HG02571 (cell line): ENCODE results near the gene PODN.

ENCODE experiments used
- ATAC-seq: cut with Tn5 transposase; IDR thresholded peaks from one replicate; pipeline ENCODE4 v1.9.1; 2021; ENCODE audit warnings: mild to moderate bottlenecking, moderate library complexity; ENCODE audit not compliant: unreplicated experiment

The PODN gene

DNA sequence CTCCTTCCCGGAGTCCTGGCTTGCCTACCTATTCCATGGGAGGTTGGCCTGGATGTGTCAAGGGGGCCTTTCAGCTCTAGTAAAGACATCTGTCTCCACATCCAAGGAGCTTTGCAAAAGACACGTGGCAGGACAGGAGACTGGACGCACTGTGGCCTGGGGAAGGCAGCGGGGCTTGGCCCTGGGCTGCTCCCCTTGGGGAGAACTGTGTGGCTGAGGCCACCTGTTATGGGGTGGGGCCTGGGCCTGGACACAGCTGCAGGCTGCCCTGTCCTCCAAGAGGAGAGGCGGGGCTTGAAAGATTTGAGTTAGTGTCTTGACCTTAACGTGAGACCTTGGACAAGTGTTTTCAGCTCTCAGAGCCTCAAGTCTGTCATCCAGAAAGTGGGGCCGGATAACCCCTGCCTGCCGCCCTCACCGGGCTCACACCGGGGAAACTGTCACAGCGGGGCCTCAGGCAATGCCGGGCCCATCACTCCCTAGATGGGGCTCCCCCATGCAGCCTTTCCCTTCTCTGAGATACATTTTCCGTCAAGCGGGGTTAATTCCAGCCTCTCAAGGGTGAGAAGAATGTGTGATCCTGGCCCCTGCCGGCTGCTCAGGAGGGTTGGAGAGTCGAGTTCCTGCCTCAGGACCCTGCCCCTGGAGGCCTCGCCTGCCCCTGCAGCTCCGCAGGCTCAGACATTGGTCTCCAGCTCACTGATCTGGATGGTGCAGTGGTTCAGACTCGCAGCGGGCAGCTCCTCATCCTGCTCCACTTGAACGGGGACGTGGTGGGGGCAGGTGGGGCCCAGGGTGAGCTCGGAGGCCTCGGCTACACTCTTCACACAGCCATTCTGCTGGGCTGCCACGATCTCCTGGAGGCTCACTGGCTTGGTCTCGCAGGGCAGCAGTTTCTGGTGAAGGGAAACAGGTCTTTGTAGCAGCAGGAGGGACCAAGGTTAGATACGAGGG lies 25.6 kb downstream of the PODN start:
- ATAC-seq = no peak

DNA sequence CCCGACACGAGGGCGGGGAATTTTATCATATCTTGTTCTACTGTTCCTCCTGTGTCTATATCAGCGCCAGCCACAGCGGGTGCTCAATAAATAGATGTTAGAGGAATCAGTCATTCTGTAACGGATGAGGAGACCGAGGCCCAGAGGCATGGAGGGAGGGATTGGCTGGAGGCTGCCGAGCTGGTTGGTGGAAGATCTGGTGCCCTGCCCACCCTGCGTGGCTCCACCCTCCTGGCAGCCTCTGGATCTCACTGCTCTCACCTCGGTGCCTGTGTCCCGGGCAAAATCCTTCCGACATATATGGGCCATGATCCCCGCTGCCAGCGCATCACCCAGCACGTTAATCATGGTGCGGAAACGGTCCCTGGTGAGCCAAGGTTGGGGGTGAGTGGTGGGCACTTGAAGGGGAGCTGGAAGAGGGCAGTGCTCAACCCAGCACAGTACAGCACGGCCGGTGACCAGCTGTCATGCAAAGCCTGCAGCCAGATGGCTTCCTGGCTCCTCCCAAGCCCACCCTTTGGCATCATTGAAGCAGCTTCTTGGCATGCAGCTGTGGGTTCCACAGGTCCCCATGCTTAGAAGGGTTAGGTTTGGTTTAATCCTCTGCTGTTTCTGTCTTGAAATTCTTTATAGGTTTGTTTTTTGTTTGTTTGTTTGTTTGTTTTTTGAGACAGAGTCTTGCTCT lies 26.7 kb downstream of the PODN start:
- no peak for ATAC-seq

DNA sequence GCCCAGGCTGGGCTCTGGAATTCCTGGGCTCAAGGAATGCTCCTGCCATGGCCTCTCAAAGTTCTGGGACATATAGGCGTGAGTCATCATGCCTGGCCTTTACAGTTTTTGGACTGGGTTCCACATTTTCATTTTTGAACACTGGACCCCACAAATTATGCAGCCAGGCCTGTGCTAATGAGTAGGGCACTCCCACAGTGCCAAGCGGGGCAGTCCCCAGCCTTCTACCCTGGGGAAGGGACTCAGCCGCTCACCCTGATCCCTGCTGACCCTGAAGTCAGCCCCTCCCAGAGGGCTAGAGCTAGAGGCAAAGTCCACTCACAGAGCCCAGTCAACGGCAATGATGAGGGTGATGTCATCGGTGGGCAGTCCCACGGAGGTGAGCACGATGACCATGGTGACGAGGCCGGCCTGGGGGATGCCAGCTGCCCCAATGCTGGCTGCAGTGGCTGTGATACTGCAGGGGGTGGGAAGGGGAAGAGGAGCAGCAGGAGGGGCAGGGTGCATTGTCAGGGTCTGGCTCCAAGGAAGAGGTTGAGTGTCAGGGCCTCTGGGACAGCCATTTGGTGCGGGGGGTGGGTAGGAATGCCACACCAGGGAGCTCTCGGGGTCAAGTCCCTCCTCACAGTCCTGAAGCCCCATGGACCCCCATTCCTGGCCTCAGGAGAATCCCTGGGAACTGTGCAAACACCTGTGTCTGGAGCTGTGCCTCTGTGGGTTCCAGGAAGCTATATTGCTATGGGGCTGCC lies 27.6 kb downstream of the PODN start:
- ATAC-seq = no peak

DNA sequence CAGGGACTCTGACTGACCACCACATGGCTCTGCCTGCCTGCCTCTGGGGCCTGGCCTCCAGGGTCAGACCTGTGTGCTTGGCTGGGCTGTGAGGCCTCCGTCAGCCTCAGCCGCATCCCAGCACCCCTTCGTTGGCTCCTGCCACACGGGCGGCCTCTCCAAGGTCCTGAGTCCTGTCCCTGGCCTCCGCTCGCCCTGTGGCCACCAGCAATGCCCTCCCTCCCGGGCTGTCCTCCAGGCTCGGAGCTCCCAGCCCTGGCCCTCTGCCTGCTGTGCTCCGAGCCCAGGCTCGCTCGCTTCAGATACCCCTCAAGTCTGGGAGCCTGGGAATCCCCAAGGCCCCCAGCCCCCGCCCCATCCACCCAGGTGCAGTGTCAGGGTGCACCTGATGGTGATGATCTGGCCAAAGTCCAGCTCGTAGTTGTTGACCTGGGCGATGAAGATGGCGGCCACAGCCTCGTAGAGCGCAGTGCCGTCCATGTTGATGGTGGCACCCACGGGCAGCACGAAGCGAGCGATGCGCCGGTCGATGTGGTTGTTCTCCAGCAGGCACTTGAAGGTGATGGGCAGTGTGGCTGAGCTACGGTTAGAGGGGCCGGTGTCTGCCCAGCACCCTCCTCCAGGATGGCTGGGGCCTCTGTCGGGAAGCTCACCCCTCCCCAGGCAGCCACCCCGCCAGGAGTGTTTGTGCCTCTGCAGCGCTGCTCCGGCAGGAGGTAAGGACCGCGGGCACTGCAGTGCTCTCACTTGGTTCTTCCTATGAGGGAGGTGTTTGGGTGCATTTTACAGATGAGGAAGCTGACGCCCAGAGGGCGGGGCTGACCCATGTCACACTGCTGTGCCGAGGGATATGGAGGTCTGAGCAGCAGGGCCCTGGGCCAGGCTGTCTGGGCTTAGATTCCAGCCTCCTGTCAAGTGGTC lies 28.5 kb downstream of the PODN start:
- no peak for ATAC-seq

DNA sequence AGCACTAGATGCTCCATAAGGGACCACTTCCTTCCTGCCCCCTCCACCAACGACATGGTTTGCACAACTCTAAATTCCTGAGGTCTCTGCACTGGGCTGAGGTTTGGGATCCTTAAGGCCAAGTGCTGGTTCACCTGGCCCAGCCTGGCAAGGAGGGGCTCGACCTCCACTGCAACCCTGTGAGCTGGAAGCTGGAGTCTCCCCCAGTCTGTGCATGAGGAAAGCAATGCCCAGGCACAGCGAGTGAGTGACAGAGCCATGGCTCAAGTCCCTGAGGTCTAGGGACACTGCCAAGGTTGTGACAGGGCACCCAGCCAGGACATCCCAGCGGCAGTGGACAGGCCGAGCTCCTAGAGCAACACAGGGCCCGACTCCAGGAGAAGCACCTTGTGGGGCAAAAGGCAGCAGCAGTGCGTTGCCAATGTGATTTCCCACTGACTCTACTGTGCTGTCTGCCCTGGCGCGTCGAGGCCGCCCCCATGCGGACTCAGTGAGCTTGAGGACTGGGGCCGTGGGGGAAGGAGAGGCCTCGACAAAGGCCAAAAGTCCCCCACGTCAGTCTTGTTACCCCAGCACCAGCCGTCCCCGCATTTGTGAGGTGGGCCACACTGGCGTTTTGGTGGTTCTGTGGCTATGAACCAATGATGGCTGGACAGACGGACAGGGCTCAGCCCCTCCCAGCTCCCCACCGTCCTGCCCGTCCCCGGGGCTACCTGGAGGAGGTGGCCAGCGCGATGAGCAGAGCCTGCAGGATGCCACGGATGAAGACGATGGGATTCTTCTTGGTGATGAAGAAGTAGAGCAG lies 30.0 kb downstream of the PODN start:
- ATAC-seq = no peak

DNA sequence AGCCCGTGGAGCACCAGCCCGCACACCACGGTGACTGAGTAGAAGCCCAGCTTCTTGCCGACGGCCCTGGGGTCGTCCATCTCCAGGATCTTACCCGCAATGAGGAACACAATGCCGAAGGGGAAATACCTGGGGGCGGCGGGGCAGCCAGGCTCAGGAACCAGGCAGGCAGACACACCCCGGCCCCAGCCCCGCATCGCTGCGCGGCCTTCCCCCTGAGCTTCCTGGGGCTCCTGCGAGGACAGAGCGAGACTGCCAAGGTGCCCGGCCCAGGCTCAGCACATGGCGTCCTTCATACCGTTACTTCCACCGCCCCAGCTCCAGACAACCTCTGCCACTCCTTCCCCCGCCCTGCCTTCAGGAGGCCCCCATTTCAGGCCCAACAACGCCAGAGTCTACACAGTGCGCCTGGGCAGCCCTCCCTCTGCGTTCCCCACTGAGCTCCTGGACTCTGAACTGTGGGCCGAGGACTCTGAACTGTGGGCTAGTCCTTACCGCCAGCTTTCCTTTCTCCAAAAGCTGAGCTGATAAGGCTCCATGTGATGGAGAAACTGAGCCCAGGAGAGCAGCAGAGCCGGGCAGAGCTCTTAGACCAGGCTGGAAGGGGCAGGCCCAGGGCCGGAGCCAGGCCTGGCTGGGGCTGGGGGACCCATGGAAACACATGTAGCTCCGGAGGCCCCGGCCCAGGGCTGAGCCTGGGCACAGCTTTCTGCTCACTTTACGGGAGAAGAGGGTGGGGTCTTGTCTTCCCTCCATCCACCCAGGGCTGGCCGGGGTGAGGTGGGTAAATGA lies 30.8 kb downstream of the PODN start:
- no peak for ATAC-seq

DNA sequence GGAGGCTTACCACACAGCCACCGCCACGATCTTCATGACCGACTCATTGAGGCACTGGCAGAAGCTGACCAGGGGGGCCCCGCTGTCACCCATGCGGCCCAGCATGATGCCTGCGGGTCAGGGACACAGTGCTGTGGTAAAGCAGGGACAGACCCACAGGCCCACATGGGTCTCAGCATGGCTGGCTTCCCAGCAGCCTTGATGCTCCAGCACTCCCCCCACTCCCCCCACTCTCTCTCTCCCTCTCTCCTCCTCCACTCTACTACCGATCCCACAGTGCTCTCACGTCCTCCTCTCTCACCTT lies 31.4 kb downstream of the PODN start:
- no peak for ATAC-seq

DNA sequence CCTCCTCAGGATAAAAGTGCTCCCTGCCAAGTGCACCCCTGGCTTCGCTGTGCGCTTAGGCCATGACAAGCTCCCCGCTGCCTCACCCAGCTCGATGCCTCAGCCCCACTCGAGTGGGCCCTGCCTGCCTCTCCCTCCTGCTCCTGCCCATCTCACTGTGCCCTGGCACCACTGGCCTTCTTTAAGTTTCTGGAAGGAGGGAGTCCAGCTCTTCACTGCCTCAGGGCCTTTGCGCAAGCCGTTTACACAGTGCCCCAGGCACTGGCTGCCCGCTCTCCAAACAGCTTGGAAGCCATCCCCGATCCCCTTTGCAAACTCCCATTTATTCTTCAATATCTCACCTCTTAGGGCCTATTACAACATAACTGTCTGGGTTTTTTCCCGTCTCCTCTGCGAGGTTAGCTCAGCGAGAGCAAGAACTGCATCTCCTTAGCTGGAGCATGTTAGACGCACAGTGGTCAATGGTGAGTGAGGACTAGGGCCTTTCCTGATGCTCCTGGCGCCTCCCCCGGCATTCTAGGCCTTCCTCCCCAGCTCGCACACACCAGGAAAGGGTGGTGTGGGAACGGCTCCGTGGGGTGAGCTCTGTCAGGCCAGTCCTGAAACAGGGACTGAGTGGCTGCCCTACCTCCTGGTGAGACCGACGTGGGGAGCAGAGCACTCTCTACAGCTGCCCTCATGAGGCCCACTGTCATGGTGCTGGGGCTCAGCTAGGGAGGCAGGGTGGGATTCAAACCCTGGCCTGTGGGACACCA lies 31.9 kb downstream of the PODN start:
- no peak for ATAC-seq

DNA sequence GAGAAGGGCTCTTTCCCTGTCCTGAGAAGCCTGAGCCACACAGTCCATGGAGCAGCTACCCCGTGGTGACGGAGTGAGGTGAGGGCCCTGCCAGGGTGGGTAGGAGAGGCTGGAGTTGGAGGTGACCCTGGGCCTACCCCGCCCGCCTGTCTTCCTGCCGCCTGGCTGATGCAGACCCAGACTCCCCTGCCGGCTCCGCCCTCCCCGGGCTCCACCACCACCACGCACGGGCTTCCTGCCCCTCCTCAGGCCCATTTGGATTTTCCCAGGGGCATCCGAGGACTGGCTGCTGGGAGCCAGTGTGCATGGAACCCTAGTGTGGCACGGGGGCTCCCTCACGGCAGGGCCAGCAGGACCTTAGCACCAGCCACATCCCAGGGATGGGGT lies 32.5 kb downstream of the PODN start:
- no peak for ATAC-seq

DNA sequence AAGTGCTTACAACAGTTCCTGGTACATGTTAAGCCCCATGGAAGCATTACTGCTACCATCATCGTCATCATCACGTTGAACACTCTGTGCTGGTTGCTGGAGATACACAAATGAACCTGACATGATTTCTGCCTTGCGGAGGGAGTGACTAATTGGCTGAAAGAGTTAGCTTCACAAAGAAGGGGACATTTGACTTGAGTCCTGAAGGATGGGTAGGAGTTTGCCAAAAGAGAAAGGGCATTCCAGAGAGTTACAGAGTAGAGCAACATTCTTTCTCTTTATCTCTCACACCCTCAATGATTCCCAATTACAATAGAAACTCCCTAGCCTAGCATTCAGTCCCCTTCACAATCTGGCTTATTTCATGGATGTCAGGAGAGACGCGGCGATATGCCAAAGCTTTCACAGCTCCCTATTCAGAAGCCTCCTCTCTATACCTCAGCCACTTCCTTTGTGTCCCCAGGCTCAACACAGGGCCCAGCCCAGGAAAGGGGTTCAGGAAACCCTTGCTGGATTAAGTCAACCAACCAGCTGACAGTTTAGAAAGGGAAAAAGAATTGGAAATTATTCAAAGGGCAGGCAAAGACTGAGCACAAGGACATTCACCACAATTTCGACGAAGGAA lies 42.4 kb downstream of the PODN start:
- no peak for ATAC-seq

DNA sequence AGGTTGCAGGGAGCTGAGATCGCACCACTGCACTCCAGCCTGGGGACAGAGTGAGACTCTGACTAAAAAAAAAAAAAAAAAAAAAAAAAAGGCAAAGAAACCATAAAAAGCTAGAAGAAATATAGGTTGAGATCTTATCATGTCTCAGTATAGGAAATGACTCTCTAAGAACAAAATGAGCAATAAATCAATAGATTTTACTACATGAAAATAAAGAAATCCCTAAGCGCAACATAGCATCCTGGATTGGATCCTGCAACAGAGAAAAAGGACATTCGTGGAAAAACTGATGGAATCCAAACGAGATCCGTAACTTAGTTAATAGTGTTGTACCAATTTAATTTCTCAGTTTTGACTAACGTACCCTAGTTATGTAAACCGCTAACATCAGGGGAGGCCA lies 45.1 kb downstream of the PODN start:
- ATAC-seq = no peak

DNA sequence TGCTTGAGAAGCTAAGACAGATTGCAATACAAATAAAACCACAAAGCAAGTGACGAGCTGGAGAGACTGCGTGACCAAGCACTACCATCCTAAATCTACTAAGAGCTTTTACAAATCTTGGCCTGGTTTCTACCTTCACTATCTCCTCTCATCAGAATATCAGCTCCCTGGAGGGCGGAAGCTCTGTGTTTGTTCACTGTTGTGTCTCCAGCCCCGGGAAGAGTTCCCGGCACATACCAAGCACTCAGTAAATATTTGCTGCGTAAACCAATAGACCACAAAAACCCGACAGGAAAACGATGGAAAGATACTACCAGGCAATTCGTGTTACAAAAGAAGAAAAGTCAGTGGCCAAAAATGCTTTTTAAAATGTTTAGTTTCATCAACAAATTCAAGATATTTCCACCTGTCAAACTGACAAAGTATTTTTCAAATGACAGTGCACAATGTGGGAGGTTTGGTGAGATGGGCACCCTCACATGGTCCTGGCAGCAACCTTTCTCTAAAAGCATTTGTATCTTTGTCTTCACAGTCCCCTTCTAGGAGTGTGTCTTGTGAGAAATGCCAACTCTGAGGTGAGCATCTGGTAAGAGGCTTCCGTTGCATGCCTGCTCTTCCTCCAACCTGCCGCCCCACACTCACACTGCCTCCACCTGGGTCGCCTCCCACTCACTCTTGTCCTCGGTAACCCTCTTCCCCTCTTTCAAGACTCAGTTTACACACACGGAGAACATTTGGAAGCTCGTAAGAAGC lies 45.7 kb downstream of the PODN start:
- no peak for ATAC-seq

DNA sequence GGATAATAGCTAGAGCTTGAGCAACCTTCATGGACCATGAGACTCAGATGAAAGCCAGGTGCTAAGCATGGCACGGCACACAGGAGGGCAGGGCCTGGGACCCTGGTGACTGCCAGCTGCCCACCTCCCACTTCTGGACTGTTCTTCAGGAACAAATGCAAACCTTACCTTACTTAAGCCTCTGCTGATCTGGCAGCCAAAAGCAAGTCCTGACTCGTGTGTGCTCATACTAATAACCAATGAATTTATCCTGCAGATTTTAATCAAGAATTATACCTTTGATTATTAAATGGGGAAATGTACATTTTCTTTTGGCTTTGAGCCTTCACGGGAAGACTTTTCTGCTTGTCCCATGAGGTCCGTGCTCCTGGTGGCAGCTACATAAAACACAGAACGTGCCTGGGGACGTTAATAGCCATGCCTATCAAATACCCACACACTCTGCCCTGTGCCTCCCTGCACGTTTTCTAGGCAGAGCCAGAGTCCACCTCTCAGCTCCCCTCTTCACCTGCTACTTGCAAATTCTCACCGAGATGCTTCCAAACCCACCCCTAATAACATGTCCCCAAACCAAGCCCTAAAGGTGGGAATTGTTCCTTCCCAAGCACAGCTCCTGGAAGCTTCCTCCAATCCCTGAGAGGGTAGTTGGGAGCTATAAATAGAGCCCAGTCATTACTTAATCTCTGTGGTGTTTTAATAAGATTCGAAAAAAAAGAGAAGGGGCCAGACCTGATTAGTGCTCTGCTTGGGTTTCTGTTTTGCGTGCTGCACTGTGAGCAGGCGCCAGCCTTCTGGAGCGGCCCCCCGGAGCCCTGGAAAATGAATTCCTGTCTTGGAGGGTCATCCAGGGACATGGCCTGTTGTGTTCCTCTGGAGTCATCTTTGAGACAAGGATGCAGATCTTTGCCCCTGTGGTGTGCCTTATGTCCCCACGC lies 46.9 kb downstream of the PODN start:
- ATAC-seq = no peak

DNA sequence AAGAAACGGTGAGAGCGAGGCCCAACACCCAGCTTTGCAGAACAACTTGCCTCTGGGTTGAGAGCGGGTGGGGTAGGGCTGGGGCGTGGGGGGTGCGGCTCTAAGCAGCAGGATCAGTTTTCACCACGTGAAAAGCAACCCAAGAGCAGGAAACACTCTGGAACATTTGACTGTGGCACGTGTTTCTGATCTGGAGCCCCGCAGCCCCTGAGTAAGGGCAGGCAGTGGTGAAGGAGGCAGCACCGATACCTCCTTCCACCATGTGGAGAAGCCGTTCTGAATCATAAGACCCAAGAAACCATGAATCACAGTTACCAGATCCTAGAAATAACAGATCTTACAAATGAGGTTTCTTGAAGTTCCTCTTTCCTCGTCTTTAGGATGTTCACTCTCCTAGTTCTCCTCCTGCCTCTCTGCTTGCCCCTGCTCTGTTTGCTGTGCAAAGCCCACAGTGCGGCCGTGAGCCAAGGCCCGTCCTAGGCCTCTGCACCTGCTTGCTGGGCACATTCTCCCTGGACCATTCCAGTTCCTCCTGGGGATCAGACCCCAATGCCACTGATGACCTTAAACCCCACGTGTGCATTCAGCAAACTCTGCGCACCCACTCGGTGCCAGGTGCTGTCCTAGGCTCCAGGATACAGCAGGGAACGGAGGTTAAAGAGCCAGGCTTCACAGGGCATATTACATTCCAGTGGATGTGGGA lies 48.5 kb downstream of the PODN start:
- no peak for ATAC-seq

DNA sequence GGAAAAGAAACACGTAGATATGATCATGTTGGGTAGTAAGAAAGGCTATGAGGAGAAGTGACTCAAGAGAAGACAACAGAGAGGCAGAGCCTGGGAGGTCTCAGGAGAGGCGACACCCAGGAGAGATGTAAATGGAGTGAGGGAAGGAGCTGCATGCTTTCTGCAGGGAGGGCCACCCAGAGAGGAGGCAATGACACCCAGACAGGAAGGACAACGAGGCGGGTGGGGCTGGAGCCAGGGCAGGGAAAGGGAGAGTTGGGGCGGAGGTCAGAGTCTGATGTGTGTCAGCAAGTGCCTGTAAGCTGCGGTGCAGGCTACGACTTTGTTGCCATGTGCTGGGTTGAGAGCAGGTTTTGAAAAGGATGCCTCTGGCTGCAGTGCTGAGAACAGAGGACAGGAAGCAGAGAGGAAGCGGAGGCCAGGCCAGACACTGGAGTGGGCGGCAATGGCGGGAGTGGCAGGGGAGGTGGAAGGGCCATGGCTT lies 49.1 kb downstream of the PODN start:
- no peak for ATAC-seq
